Liver (tissue), 3 donors: Measurements from ENCODE around the gene FAM53B.

ENCODE experiments used
- EGR1 ChIP-seq, 2 donors: IDR thresholded peaks; 2 replicates each; pipeline ENCODE4 v1.6.1; 2016 to 2018; ENCODE audit warnings: antibody characterized with exemption in 2 of 2, low read depth in 2 of 2
- GABPA ChIP-seq, 2 donors: IDR thresholded peaks in 1 of 2; conservative IDR thresholded peaks in 1 of 2; 2 replicates each; pipeline ENCODE4 v1.6.1; 2016; ENCODE audit warnings: antibody characterized with exemption in 2 of 2, mild to moderate bottlenecking in 1 of 2, moderate library complexity in 1 of 2
- JUND ChIP-seq, 2 donors: IDR thresholded peaks; 2 replicates each; pipeline ENCODE4 v1.6.1; 2016; ENCODE audit warnings: antibody characterized with exemption in 2 of 2
- MAX ChIP-seq: IDR thresholded peaks from 2 replicates; pipeline ENCODE4 v1.6.1; 2016; ENCODE audit warnings: antibody characterized with exemption
- RAD21 ChIP-seq, 2 donors: IDR thresholded peaks; 2 replicates each; pipeline ENCODE4 v1.6.1; 2016; ENCODE audit warnings: antibody characterized with exemption in 2 of 2, mild to moderate bottlenecking in 2 of 2
- SP1 ChIP-seq: IDR thresholded peaks from 2 replicates; pipeline ENCODE4 v1.6.1; 2018; ENCODE audit warnings: antibody characterized with exemption, mild to moderate bottlenecking
- TAF1 ChIP-seq: conservative IDR thresholded peaks from 2 replicates; pipeline ENCODE4 v1.6.1; 2016; ENCODE audit warnings: antibody characterized with exemption, mild to moderate bottlenecking
- YY1 ChIP-seq: IDR thresholded peaks from 2 replicates; pipeline ENCODE4 v1.6.1; 2016; ENCODE audit warnings: antibody characterized with exemption, mild to moderate bottlenecking
- ZBTB33 ChIP-seq: IDR thresholded peaks from 2 replicates; pipeline ENCODE4 v1.6.1; 2016; ENCODE audit warnings: antibody characterized with exemption
- TF ChIP-seq, protein P1 (sequence below): fragments of 150-350 bp; IDR thresholded peaks from 2 replicates; pipeline ENCODE4 v1.5.1; 2017; ENCODE audit warnings: improper control_type of control experiment, low read depth, low read length; ENCODE audit not compliant: missing input control
- TF ChIP-seq, protein P2 (sequence below): IDR thresholded peaks from 2 replicates; pipeline ENCODE4 v1.6.1; 2016; ENCODE audit warnings: antibody characterized with exemption
- donor health status: healthy.
- donor health status: healthy.

DNA sequence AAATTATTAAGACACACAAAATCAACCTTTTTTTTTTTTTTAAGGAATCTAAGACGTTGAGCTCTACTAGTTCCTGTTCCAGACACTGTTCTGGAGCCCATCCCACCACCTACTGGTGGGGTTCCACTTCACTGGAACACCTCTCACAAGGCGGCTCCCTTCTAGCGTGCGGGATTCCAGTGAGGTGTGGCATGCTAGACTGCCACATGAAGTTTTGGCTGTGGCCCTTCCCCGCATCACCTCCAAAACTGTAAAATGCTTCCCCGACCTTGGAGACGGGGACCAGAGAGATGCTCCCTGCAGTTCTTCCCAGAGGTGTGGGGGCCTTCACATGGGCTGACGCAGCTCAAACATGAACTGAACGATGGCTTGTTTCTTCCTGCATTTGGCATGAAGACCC is 12.6 kb downstream of the FAM53B start:
- TF ChIP-seq, protein P1, sequence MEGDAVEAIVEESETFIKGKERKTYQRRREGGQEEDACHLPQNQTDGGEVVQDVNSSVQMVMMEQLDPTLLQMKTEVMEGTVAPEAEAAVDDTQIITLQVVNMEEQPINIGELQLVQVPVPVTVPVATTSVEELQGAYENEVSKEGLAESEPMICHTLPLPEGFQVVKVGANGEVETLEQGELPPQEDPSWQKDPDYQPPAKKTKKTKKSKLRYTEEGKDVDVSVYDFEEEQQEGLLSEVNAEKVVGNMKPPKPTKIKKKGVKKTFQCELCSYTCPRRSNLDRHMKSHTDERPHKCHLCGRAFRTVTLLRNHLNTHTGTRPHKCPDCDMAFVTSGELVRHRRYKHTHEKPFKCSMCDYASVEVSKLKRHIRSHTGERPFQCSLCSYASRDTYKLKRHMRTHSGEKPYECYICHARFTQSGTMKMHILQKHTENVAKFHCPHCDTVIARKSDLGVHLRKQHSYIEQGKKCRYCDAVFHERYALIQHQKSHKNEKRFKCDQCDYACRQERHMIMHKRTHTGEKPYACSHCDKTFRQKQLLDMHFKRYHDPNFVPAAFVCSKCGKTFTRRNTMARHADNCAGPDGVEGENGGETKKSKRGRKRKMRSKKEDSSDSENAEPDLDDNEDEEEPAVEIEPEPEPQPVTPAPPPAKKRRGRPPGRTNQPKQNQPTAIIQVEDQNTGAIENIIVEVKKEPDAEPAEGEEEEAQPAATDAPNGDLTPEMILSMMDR = no peak
- no peak for TF ChIP-seq YY1
- TF ChIP-seq MAX = no peak
- no peak for TF ChIP-seq JUND (IDR thresholded peaks at IDR 0.05)
- TF ChIP-seq RAD21 (IDR thresholded peaks at IDR 0.05) = no peak
- TF ChIP-seq GABPA (IDR thresholded peaks at IDR 0.05 in 1 of 2, conservative IDR thresholded peaks at IDR 0.05 in 1 of 2) = no peak
- TF ChIP-seq EGR1 (IDR thresholded peaks at IDR 0.05; ENCODE audit: low read depth in 2 of 2) = no peak
- TF ChIP-seq, protein P2, sequence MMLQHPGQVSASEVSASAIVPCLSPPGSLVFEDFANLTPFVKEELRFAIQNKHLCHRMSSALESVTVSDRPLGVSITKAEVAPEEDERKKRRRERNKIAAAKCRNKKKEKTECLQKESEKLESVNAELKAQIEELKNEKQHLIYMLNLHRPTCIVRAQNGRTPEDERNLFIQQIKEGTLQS = no peak
- TF ChIP-seq TAF1 = no peak
- no peak for TF ChIP-seq SP1
- TF ChIP-seq ZBTB33 = no peak
